Brain microvascular endothelial cell (primary cell): ENCODE data around the gene HNRNPU.

Experiments used
- DNase-seq: peaks from one replicate; pipeline ENCODE4 v3.0.0-alpha.2; 2020
- H3K27ac ChIP-seq: fragments of 250-450 bp; sonication (Bioruptor Pico); 2 replicates; pipeline ENCODE4 v1.5.1; 2020; ENCODE audit warnings: mild to moderate bottlenecking, moderate library complexity
- H3K27me3 ChIP-seq: fragments of 250-450 bp; sonication (Bioruptor Pico); replicated peaks from 2 replicates; pipeline ENCODE4 v1.5.1; 2020; ENCODE audit warnings: mild to moderate bottlenecking
- H3K36me3 ChIP-seq: fragments of 250-450 bp; sonication (Bioruptor Pico); replicated peaks from 2 replicates; pipeline ENCODE4 v1.5.1; 2020; ENCODE audit warnings: mild to moderate bottlenecking
- H3K4me3 ChIP-seq: 2 replicates; pipeline ENCODE4 v1.5.1; 2011; ENCODE audit warnings: low read depth, mild to moderate bottlenecking, control low read depth, low read length, moderate library complexity
- CTCF ChIP-seq: IDR thresholded peaks from 2 replicates; pipeline ENCODE4 v1.5.1; 2011; ENCODE audit warnings: low read depth, mild to moderate bottlenecking, moderate library complexity, low read length, control low read depth, inconsistent platforms; ENCODE audit errors: missing control alignments
- in situ Hi-C: cut with HindIII; loops from 2 replicates; pipeline ENCODE4 v1.10.0; 2017; ENCODE audit warnings: low sequenced_read_pairs, low pct_ligation_motif_present

HNRNPU gene

GRCh38 chr1:244864253-244865027 is at the start of gene HNRNPU:
TSS of gene HNRNPU (minus strand) at chr1:244864543. CDS start at chr1:244864307, 236 bp downstream.
- H3K36me3 ChIP-seq: peaks cover 20% of the 10 kb centered on the region
- peak within 1 kb of the TSS; percentile 98 for H3K4me3 ChIP-seq
- in situ Hi-C loops: no loop called here
- peak within 1 kb of the TSS; percentile 92 for H3K27ac ChIP-seq
- no peaks in the 10 kb centered on the region for H3K27me3 ChIP-seq
- TF ChIP-seq CTCF: peak; percentile 43
- peak; percentile 94 for DNase-seq

DNA sequence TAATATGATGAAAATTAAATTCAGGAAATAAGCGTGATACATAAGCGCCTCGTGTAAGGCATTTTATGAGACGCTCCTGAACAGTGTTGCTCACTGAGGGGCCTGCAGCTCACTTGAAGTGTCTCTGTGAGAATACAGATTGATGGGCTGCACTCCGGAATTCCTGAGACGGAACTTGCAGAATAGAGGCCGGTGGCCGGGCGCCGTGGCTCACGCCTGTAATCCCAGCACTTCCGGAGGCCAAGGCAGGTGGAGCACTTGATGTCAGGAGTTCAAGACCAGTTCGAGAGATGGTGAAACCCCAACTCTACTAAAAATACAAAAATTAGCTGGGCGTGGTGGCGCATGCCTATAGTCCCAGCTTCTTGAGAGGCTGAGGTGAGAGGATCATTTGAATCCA is 49.5 kb upstream of the HNRNPU start:
- Histone ChIP-seq H3K4me3 (no peak overlapping the region), H3K36me3 (no peaks in the 10 kb centered on the region), H3K27me3 (no peaks in the 10 kb centered on the region), H3K27ac (no peak overlapping the region)
- no peak for DNase-seq
- no peak for TF ChIP-seq CTCF
- in situ Hi-C loops: no loop called here

DNA sequence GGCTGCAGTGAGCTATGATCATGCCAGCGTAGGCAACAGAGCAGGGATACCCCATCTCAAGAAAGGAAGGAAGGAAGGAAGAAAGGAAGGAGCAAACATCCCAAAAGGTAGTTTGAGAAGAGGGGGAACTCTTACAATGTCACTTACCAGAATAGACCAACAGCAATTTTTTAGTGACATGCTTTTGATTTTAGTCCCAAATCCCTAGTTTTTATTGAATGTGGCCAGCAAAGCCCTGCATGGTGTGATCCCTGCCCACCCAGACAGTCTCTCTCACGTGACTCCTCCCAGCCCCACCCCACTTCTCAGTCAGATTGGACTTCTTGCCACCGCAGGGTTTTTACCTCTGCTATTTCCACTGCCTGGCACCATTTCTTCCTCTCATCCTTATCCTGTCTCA is 39.8 kb upstream of the HNRNPU start:
- Histone ChIP-seq H3K36me3 (no peaks in the 10 kb centered on the region), H3K27ac (no peak overlapping the region), H3K4me3 (no peak overlapping the region), H3K27me3 (no peaks in the 10 kb centered on the region)
- in situ Hi-C loops: no loop called here
- DNase-seq: no peak
- no peak for TF ChIP-seq CTCF

- Histone ChIP-seq H3K27me3 (no peaks in the 10 kb centered on the region), H3K27ac (no peak overlapping the region), H3K4me3 (no peak overlapping the region), H3K36me3 (no peaks in the 10 kb centered on the region)
- DNase-seq: no peak
- TF ChIP-seq CTCF: no peak
- in situ Hi-C loops: no loop called here
Measured at GRCh38 chr1:244901400-244902015, 37.2 kb upstream of the HNRNPU start.

GRCh38 chr1:244897476-244898254 is 33.3 kb upstream of the HNRNPU start:
- H3K27me3 ChIP-seq: no peaks in the 10 kb centered on the region
- no peak overlapping the region for H3K27ac ChIP-seq
- H3K36me3 ChIP-seq: no peaks in the 10 kb centered on the region
- H3K4me3 ChIP-seq: no peak overlapping the region
- in situ Hi-C loops: no loop called here
- TF ChIP-seq CTCF: no peak
- no peak for DNase-seq
